Measurements from ENCODE around the gene FAM78A. TPM values are rescaled to one million over a fixed set of nuclear protein-coding genes. Genes with fewer than 3 reads are reported as not detected.

FAM78A gene
- total RNA-seq, 6 donors from 2014 or later: 4.5 to 19.1 (median 9.3) TPM

- TF ChIP-seq POLR2A (IDR thresholded peaks at IDR 0.05) (no peak), CTCF (IDR thresholded peaks at IDR 0.05) (no peak), POLR2AphosphoS5 (IDR thresholded peaks at IDR 0.05) (no peak), EP300 (IDR thresholded peaks at IDR 0.05) (no peak)
- no peaks in the 10 kb centered on the region for H3K36me3 ChIP-seq
- no peaks in the 10 kb centered on the region for H3K4me1 ChIP-seq
- ATAC-seq (ENCODE audit: low FRiP score in 2 of 2) (no peak), DNase-seq (peak in 1 of 2 donors; percentile 51)
- 87 to 92% methylated on average over 13 to 17 of the region's 17 CpGs for WGBS, 2 donors
- no peaks in the 10 kb centered on the region for H3K27me3 ChIP-seq
- H3K4me3 ChIP-seq: peak overlapping the region in 2 of 4 donors; percentile 35 to 43
- H3K9me3 ChIP-seq: no peaks in the 10 kb centered on the region
- no peak overlapping the region for H3K27ac ChIP-seq
Measured at GRCh38 chr9:131290767-131291370, 14.6 kb upstream of the FAM78A start.

GRCh38 chr9:131290036-131290766, 13.9 kb upstream of the FAM78A start:
- H3K27me3 ChIP-seq: no peaks in the 10 kb centered on the region
- H3K4me3 ChIP-seq: peak overlapping the region in 3 of 4 donors; percentile 27 to 43 (median 35)
- H3K27ac ChIP-seq: peak overlapping the region in 2 of 4 donors; percentile 48 to 64
- 83 to 88% methylated on average over 6 to 21 of the region's 34 CpGs for WGBS, 2 donors
- no peak for TF ChIP-seq POLR2A (IDR thresholded peaks at IDR 0.05)
- no peak for TF ChIP-seq POLR2AphosphoS5 (IDR thresholded peaks at IDR 0.05)
- H3K36me3 ChIP-seq: no peaks in the 10 kb centered on the region
- DNase-seq (peak in 1 of 2 donors; percentile 81), ATAC-seq (ENCODE audit: low FRiP score in 2 of 2) (peak in 1 of 2 donors; percentile 34)
- no peaks in the 10 kb centered on the region for H3K9me3 ChIP-seq
- H3K4me1 ChIP-seq: no peaks in the 10 kb centered on the region

- no peaks in the 10 kb centered on the region for H3K9me3 ChIP-seq
- H3K27ac ChIP-seq: peak within 1 kb of the TSS in 3 of 4 donors; percentile 33 to 64 (median 48)
- H3K4me1 ChIP-seq: no peaks in the 10 kb centered on the region
- peak within 1 kb of the TSS in 3 of 4 donors; percentile 27 to 43 (median 35) for H3K4me3 ChIP-seq
- no peak for TF ChIP-seq POLR2A (IDR thresholded peaks at IDR 0.05)
- TF ChIP-seq CTCF (IDR thresholded peaks at IDR 0.05): no peak
- TF ChIP-seq EP300 (IDR thresholded peaks at IDR 0.05): no peak
- no peak for TF ChIP-seq POLR2AphosphoS5 (IDR thresholded peaks at IDR 0.05)
- no peaks in the 10 kb centered on the region for H3K36me3 ChIP-seq
- DNase-seq: peak in 1 of 2 donors; percentile 85
- ATAC-seq (ENCODE audit: low FRiP score in 2 of 2): peak; percentile 58 to 94
- WGBS, 2 donors: 79% methylated on average over 20 of the region's 28 CpGs; no CpG with 5 or more reads in 1 of the 2 donors
- no peaks in the 10 kb centered on the region for H3K27me3 ChIP-seq
Measured at GRCh38 chr9:131289301-131290035, 13.2 kb upstream of the FAM78A start, which contains the start of gene PLPP7. TSS of gene PLPP7 (plus strand) at chr9:131289723. CDS start at chr9:131289998, 275 bp downstream.

- 79 to 82% methylated on average over 5 to 8 of the region's 9 CpGs for WGBS, 2 donors
- DNase-seq (no peak), ATAC-seq (ENCODE audit: low FRiP score in 2 of 2) (no peak)
- Histone ChIP-seq H3K9me3 (no peaks in the 10 kb centered on the region), H3K27ac (no peak overlapping the region), H3K4me1 (no peaks in the 10 kb centered on the region), H3K27me3 (peaks cover 0 to 2% (median under 1%) of the 10 kb centered on the region in 4 donors), H3K36me3 (no peaks in the 10 kb centered on the region), H3K4me3 (no peak overlapping the region)
- no peak for TF ChIP-seq POLR2AphosphoS5 (IDR thresholded peaks at IDR 0.05)
- TF ChIP-seq POLR2A (IDR thresholded peaks at IDR 0.05): no peak
- no peak for TF ChIP-seq CTCF (IDR thresholded peaks at IDR 0.05)
- no peak for TF ChIP-seq EP300 (IDR thresholded peaks at IDR 0.05)
Measured at GRCh38 chr9:131288217-131288616, 11.9 kb upstream of the FAM78A start.

GRCh38 chr9:131287359-131287758, 11.0 kb upstream of the FAM78A start:
- H3K27ac ChIP-seq: no peak overlapping the region
- no peaks in the 10 kb centered on the region for H3K9me3 ChIP-seq
- TF ChIP-seq POLR2A (IDR thresholded peaks at IDR 0.05) (no peak), POLR2AphosphoS5 (IDR thresholded peaks at IDR 0.05) (no peak), CTCF (IDR thresholded peaks at IDR 0.05) (no peak), EP300 (IDR thresholded peaks at IDR 0.05) (no peak)
- peaks cover 5 to 8% (median 7%) of the 10 kb centered on the region in 4 donors for H3K4me1 ChIP-seq
- H3K4me3 ChIP-seq: no peak overlapping the region
- peaks cover 0 to 11% (median 4%) of the 10 kb centered on the region in 4 donors for H3K27me3 ChIP-seq
- DNase-seq (no peak), ATAC-seq (ENCODE audit: low FRiP score in 2 of 2) (no peak)
- H3K36me3 ChIP-seq: no peaks in the 10 kb centered on the region
- 96 to 100% methylated on average over 3 to 6 of the region's 6 CpGs for WGBS, 2 donors
